HG02970 (cell line): Measurements from ENCODE around the gene VWA3B.
"Not testable (repeated sequence)": the region's sequence is repeated elsewhere in the genome, so short reads cannot be mapped to it uniquely, and the experiment has no call there.

Experiments used
- ATAC-seq: cut with Tn5 transposase; IDR thresholded peaks from one replicate; pipeline ENCODE4 v1.9.1; 2021; ENCODE audit warnings: mild to moderate bottlenecking, moderate library complexity, moderate number of reproducible peaks; ENCODE audit not compliant: unreplicated experiment, low FRiP score

VWA3B gene

DNA sequence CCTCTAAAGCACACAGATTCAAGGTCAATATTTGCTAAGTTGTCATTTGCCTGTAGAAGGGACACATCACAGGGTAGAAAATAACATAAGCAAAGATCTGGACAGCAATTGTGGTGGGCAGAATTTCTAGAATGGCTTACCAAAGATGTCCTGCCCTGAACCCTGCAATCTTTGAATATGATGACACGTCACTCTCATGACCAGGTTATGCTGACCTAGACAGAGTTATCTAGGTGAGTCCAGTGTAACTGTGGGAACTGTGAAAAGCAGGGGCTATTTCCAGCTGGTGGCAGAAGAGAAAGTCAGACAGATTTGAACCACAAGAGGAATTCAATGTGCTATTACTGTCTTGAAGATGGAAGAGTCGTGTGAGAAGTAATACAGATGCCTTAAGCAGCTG lies 147.0 kb downstream of the VWA3B start:
- no peak for ATAC-seq

DNA sequence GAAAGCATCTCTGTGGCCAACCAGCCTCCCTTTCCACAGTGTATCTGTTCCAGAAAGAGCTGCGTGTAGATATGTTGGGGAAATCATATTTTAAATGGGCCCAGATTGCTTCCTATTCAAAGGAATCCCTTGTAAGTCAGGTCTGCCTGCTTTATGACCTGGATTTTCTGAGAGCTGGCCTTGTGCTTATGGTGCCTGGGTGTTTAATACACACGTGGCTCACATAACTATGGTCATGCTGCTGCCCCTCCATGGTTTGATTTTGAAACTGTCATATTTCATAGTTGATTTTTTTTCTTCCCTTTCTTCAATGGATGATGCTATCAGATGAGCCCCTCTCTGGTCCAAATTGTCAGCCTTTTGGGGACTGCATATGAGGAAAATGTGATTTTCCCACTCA lies 147.8 kb downstream of the VWA3B start:
- ATAC-seq: no peak

DNA sequence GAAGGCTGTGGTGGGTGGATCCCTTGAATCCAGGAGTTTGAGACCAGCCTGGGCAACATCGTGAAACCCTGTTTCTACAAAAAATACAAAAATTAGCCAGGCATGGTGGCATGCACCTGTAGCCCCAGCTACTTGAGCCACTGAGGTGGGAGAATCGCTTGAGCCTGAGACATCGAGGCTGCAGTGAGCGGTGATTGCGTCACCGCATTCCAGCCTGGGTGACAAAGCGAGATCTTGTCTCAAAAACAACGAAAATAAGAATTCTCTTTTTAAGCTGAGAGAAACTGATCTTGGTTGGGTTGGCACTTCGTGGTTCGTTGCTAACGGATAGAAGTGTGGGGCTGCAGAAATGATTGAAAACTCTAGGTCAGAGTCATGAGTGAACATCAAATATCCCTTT lies 150.0 kb downstream of the VWA3B start:
- no peak for ATAC-seq

DNA sequence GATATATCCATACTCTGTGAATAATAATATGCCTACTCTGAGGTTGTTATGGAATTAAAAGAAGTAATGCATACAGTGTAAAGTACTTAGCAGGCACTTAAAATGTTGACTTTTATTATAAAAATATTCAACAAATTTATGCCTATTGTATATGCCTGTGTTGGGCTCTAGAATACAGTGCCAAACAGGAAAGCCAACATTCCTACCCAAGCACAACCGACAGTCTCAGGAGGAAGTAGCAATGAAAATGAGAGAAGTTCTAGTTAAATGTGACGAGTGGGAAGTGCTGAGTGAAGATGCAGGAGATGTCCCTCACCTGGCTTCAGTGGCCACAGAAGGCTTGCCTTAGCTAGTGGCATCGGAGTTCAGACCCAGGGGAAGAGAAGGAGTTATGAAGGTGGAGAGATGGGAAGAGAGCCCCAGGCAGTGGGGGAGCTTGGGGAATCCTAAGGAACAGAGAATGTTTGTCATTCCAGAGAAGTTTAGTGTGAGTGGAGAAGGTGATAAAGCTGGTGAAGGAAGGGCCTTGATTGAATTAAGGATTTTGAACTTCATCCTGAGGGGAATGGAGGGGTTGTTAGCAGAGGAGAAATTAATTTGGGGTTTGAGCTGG lies 153.9 kb downstream of the VWA3B start:
- no peak for ATAC-seq

DNA sequence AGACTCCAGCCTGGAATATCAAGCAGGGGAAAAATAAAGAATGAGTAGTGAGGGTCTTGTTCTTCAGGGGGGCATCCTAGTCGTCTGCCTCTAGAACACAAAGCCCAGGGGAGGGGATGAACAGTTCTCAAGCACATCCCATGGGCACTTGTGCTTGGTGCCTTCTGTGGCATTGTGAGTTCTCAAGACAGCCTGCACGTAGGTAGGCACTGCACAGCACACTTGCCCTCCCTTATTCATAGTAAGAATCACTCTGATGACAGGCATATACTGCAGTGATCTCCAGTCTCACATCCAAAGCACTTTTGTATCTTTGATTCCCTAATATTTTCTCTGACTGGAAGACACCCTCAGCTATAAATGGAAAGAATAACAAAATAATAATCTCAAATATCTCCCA lies 154.6 kb downstream of the VWA3B start:
- ATAC-seq: no peak

DNA sequence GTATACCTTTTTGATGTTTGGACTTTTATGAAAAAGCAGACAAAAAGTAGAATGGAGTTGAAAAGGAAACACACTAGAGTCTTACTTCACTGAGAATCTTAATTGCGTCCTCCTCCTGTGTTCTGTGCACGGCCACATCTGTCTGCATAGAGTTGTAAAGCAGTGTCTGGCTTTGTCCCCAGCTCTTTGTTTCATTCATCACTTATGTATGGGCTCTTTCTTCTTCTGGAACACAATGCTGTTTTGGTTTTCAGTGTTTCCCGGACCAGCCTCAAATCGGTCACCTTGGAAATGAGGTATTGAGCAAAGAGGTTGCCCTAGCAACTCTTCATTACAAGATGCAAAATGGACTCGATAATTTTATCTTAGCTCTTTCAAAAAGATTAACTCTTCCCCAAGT lies 155.0 kb downstream of the VWA3B start:
- ATAC-seq: no peak

DNA sequence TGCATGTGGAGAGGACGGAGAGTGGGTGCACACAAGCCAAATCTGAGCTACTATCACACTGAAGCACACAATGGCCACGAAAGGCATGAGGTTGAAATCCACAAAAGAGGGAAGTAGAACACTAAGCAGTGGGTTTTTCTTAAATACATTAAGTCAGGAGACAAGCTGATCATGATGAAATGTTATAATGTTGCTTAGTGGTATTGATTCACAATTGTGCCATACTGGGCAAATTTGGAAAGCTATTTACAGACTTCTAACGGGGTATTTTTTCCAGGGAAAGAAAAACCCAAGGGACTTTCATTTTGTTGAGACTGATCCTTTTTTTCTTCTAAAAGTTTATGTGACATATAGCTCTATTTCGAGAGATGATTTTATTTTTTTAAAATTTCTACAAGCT lies 158.5 kb downstream of the VWA3B start:
- ATAC-seq: no peak

DNA sequence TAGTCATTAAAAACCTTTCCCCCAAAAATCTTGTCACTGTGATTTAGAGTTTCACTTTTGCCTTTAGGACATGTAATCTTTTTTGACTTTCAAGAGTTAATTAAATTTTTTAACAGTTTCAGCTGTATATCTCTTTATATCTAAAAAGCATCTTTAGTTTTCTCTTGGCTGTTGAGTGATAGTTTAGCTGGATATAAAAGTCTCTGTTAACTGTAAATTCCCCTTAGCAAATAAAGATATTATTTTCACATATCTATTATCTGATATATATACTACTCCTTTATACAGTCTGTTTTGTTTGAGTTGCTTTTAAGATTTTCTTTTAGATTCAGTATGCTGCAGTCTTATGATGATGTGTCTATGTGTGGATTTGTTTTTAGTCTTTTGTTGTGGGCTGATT lies 160.4 kb downstream of the VWA3B start:
- no peak for ATAC-seq

DNA sequence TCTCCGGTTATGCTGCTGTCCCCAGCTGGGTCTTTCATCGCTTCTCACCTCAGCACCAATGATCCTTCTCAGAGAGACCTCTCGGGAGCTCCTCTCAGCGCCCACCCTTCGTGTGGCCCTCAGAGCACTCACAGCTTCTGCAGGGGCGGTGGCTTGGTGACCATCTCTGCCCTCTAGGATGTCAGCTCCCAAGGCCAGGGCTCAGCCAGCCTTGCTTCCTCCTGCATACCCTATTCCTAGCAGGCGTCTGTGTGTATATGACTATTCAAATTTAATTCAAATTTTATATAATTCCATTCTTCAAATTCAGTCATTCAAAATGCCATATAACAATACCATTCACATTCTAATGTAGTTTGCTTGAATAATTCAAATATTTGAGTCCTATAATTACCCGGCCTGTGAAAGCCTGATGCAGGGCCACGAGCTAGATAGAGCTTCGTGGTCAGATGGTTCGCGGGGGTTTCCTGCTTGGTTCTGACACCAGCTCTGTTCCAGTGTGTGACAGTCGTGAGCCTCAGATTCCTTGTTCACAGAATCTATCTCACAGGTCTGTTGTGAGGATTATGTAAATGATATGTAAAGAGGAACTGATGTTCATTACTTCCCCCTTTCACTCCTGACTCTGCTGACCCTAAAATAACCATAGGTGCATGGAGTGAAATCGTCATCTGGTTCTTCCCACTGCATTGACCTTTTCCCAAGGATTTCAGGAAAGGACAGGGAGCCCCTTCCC lies 165.2 kb downstream of the VWA3B start:
- ATAC-seq: no peak

DNA sequence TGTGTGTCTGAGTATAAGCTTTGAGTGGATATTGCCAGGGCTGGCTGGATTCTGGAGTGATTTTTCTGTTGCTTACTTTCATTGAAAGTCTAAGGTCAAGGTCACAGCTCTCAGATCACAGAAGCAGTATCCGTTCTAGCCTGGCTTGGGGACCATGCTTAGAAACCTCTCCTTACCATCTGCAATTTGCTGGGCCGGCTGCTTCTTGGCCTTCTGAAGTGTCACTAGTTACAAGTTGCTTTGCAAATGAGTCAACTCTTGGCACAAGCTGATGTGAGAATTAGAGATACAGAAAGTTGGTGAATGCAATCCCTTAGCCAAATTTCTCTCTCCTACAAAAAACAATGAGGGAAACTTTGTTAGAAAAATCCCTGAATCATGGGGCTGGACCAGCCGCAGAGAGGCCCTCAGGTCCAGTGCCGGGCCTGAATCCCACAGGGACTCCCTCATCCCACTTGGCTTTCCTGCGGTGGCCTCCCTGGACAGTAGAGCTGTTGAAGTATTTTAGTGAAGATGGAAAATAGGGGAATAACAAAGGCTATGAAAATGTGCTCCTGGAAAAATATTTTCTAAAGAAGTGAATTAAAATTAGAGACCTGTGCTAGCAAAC lies 166.6 kb downstream of the VWA3B start:
- no peak for ATAC-seq

DNA sequence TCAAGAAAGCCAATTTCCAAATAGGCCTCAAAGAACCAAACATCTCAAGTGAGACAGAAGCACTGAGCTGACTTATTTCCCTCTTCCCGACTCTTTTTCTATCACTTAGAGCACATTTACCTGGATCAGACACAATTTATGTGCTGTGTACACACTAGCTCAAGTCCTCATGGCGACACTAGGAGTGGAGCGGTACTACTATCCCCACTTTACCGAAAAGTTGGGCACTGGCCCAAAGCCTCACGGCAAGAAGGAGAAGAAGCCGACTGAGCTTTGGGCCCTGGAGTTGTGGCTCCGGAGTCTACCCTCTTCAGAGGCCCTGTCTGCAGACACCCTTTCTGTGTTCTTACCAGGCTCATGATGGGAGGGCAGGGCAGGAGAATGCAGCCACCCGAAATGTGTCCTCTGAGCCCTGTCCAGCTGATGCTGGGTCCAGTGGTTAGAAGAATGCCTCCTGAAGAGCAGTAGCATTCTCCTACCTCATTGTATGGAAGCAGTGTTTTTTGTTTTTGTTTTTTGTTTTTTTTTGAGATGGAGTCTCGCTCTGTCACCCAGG lies 167.6 kb downstream of the VWA3B start:
- no peak for ATAC-seq

DNA sequence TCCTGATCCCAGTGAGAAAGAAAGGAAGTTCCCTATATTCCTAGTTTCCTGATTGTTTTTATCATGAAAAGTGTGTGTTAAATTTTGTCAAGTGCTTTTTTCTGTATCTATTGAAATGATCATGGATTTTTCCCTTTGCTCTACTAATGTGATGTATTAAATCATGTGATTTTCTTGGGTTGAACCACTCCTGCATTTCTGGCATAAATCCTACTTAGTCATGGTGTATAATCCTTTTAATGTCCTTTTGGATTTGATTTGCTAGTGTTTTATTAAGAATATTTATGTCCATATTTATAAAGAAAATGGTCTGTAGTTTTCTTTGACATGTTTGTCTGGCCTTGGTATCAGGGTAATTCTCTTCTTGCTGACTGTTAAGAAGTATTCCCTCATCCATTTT lies 171.9 kb downstream of the VWA3B start:
- no peak for ATAC-seq

DNA sequence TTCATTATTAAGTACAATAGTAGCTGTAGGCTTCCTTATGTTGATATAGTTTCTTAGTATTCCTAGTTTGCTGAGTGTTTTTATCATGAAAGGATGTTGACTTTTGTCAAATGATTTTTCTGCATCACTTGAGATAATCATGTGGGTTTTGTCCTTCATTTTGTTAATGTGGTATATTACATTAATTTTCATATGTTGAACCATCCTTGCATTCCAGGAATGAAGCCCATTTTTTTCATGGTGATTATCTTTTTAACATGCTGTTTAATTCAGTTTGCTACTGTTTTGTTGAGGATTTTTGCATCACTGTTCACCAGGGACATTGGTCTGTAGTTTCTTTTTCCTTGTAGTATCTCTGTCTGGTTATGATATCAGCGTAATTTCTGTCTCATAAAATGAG lies 176.4 kb downstream of the VWA3B start:
- ATAC-seq: no peak

DNA sequence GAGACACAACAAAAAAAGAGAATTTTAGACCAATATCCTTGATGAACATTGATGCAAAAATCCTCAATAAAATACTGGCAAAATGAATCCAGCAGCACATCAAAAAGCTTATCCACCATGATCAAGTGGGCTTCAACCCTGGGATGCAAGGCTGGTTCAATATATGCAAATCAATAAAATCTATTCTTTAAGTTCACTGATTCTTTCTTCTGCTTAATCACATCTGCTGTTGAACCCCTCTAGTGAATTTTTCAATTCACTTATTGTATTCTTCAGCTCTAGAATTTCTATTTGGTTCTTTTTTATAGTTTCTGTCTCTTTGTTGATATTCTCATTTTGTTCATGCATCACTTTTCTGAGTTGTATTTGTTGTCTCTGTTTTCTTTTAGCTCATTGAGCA lies 181.3 kb downstream of the VWA3B start:
- not testable (repeated sequence) for ATAC-seq

DNA sequence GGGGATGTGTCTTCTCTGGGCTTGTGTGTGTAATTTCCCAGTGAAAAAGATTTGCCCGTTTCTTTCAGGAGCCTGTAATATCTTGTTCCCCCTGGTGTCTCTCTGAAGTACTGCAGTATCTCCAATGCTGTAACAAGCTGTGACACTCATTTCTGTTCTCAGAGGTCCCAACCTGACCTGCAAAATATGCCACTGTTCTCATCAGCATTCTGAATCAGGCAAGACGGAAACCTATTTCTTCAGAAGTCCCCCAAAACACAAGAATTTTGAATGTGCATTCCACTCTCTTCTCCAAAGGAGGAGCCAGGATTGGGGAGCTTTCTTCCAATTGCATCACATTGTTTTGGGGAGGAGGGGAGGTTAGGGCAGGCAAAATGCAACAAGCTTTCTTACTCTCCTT lies 182.3 kb downstream of the VWA3B start:
- no peak for ATAC-seq

DNA sequence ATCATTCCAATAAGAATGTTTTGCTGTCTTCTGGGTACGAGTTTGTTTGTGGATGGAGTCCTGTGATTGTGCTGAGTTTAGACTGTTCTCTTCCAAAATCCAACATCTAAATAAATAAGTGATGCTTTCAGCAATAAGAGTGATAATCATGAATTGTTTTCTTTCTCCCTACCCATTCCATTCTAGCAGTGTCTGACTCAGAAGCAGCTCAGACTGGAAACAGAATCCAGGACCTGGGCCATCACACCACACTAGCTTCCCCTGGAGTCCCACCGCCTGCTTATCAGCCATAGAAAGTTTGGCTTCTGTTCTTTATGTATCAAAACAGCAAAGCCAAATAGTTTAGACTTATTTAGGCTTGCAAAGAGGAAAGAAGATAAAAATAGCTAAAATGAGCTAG lies 182.9 kb downstream of the VWA3B start:
- no peak for ATAC-seq

DNA sequence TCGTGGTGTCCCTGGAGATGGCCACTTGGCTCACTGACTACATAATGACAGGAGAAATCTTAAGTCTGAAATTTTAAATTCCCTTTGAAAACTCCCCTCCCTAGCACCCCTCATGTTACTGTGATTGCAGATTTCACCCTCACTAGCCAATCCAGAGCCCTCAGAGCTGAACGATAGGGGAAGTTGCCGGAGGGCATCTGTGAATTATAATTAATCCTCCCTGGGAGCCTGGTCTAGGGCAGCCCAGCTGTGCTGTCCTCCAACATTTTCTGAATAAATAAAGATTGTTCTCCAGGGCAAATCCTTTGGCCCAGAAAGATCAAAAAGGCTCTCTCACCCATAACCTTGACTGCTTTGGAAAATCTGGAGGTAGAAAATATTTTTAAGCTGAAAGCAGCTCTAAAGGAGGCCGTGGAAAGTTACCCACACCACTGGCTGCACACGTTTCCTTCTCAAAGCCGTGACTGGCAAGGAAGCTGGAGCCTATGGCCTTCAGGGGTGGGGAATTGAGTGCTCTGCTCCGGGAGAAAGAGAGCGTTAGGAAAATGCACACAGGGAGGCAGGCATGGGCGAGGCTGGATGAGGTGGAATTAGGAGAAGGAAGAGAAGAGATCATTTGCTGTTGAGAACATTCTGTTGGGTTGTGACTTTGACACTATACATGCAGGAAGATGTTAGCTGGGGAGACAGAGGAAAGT lies 190.3 kb downstream of the VWA3B start:
- no peak for ATAC-seq

DNA sequence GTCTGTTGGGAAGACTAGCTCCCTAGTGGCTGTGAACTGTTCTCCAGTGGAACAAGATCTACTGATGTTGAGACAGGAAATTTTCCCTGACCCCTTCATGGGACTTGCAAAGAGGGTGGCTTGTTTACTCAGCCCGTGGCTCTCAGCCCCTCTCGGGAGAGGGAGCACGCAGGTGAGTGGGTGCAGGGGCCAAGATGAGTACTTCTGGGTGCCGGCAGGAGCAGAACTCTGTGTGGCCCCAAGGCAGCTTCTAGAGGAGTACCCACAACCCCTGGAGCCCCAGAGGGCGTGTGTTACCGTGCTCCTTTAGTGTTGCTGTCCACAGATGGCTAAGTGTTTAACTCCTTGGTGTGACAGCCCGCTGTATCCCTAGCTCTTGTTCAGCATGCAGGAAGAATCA lies 191.1 kb downstream of the VWA3B start:
- no peak for ATAC-seq

DNA sequence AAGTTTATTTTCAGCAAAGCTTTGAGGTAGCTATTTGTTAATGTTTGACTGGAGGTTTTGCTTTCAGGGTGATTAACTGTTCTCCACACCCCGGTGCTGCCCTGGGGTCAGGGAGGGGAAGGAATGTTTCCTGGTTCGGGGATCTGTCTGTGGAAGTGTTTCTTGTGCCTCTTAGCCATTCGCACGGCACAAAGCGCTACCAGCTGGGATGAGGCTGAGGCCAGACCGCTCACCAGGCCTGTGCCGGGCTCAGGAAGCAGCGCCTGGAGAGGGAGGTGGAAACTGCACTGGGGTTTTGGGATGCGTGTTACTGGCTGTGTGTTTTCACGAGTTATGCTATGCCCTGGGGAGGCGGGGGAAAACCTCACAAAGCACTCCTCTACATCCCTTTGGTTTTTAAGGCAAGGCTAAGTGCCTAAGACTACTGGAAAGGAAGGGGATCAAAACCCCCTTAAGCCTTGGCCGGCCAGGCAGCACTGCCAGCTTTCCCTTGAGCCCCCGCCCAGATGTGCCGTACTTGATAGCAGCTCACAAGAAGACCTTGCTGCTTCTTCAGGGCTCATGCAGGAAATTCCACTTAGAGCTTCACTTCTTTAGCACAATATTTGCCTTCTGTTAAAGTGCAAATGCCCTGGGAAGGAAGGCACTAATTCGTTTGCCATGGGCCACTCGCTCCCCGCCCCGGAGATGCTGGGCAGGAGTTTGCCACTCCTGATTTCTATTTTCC lies 193.6 kb downstream of the VWA3B start:
- no peak for ATAC-seq

DNA sequence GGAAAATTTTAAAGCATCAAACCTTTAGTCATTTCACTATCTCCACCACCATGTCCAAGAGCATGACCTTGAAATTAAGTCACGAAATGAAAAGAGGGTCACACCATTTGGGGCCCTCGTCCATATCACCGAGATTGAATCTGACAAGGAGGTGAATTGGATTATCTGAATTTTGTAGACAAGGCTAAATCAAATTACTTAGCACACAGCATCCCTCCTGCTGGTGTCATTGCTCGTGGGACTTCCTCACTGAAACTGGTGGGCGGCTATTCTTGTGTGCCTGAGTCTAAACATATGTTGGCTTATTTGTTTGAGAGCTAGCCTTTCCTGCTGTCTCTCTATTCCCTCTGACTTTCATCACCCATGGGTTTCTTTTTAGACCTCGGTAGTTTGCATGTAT lies 194.6 kb downstream of the VWA3B start:
- no peak for ATAC-seq

DNA sequence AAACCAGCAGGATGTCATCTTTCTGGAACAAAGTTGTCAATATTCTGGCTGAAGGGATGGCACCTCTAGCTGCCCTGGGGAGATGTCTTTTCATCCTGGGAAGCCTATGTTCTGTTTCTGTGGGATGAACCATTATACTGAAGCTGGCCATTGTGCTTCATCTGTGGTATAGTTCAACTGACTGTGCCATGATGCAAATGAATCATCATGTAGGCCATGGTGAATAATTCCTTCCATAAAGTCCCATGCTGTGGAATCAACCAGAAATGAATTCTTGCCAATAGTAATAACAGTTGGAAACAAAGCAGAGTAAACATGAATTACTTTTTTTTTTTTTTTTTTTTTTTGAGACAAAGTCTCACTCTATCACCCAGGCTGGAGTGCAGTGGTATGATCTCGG lies 195.1 kb downstream of the VWA3B start:
- no peak for ATAC-seq
